Prostate gland (tissue), 2 donors: ENCODE measurements around the gene SMIM35. TPM values are rescaled to one million over a fixed set of nuclear protein-coding genes. Genes with fewer than 3 reads are reported as not detected.

ENCODE experiments used
- DNase-seq: peaks from one replicate; pipeline ENCODE4 v3.0.0-alpha.2; 2019; ENCODE audit warnings: low spot score
- H3K27ac ChIP-seq, 2 donors: fragments of 200-600 bp; sonication (generic); 2 replicates each; pipeline ENCODE4 v1.5.1; 2017 to 2019
- H3K27me3 ChIP-seq: fragments of 200-600 bp; sonication (generic); replicated peaks from 2 replicates; pipeline ENCODE4 v1.5.1; 2019; ENCODE audit not compliant: insufficient read depth
- H3K36me3 ChIP-seq, 2 donors: fragments of 200-600 bp; sonication (generic); 1 replicate in 1 of 2; 2 replicates in 1 of 2; pipeline versions ENCODE4 v1.5.1 to v1.8.1; 2017 to 2019
- H3K4me1 ChIP-seq: fragments of 200-600 bp; sonication (generic); replicated peaks from 2 replicates; pipeline ENCODE4 v1.5.1; 2019
- H3K4me3 ChIP-seq, 2 donors: fragments of 200-600 bp; sonication (generic); 2 replicates each; pipeline ENCODE4 v1.5.1; 2017 to 2019
- H3K9me3 ChIP-seq: fragments of 200-600 bp; sonication (generic); 2 replicates; pipeline ENCODE4 v1.5.1; 2017
- CTCF ChIP-seq, 4 experiments: fragments of 200-600 bp in 2 of 4; fragments of 450-650 bp in 2 of 4; sonication (generic) in 2 of 4; IDR thresholded peaks; 1 replicate in 3 of 4; 2 replicates in 1 of 4; pipeline ENCODE4 v1.5.1; 2016 to 2019; ENCODE audit warnings: antibody characterized with exemption in 4 of 4, mild to moderate bottlenecking in 2 of 4, moderate library complexity in 2 of 4
- POLR2A ChIP-seq: fragments of 450-650 bp; IDR thresholded peaks from one replicate; pipeline ENCODE4 v1.6.1; 2016; ENCODE audit warnings: antibody characterized with exemption, mild to moderate bottlenecking
- POLR2AphosphoS5 ChIP-seq: sonication (generic); formaldehyde crosslinking; IDR thresholded peaks from one replicate; pipeline ENCODE4 v1.6.1; 2017; ENCODE audit warnings: antibody characterized with exemption
- WGBS: methylation state at CpG from one replicate; pipeline ENCODE4 v1.1.5; 2018; 5-methylcytosine and 5-hydroxymethylcytosine counted together
- intact Hi-C: fragments of 100-400 bp; cut with DNase I; formaldehyde crosslinking; loops from one replicate; pipeline ENCODE4 v1.14.2; 2022
- total RNA-seq, 2 donors: library from RNA; depleted of rRNA; stranded (reverse); fragments of >200 nt; gene quantifications; one replicate each; pipeline ENCODE4 v1.1.0, GENCODE V29; 2016

Gene SMIM35
- total RNA-seq, 2 donors from 2014 or later: 0.09 TPM; not detected in 1

GRCh38 chr11:118057251-118058145, 29.3 kb downstream of the SMIM35 start:
- Histone ChIP-seq H3K4me3 (no peak overlapping the region), H3K27me3 (no peaks in the 10 kb centered on the region), H3K9me3 (no peaks in the 10 kb centered on the region), H3K27ac (no peak overlapping the region), H3K4me1 (no peaks in the 10 kb centered on the region), H3K36me3 (no peaks in the 10 kb centered on the region)
- no peak for DNase-seq
- TF ChIP-seq CTCF (IDR thresholded peaks at IDR 0.05): no peak
- TF ChIP-seq POLR2A: no peak
- TF ChIP-seq POLR2AphosphoS5: no peak
- 59% methylated on average over 14 of the region's 14 CpGs for WGBS
- intact Hi-C loops: loop anchor here (10.0 kb wide), 2 partner anchors 213 to 613 kb away; no protein-coding TSS in a partner anchor

- H3K27me3 ChIP-seq: no peaks in the 10 kb centered on the region
- intact Hi-C loops: loop anchor here (10.0 kb wide), 2 partner anchors 212 to 612 kb away; no protein-coding TSS in a partner anchor
- no peaks in the 10 kb centered on the region for H3K9me3 ChIP-seq
- no peak for TF ChIP-seq CTCF (IDR thresholded peaks at IDR 0.05)
- TF ChIP-seq POLR2A: no peak
- no peak for TF ChIP-seq POLR2AphosphoS5
- 86% methylated on average over 8 of the region's 8 CpGs for WGBS
- H3K4me1 ChIP-seq: no peaks in the 10 kb centered on the region
- no peaks in the 10 kb centered on the region for H3K36me3 ChIP-seq
- DNase-seq: no peak
- H3K4me3 ChIP-seq: no peak overlapping the region
- no peak overlapping the region for H3K27ac ChIP-seq
These were observed 30.0 kb downstream of the SMIM35 start for GRCh38 chr11:118056806-118057205.

GRCh38 chr11:118055966-118056365, 30.8 kb downstream of the SMIM35 start:
- Histone ChIP-seq H3K36me3 (no peaks in the 10 kb centered on the region), H3K4me1 (no peaks in the 10 kb centered on the region), H3K9me3 (no peaks in the 10 kb centered on the region), H3K27ac (no peak overlapping the region), H3K27me3 (no peaks in the 10 kb centered on the region), H3K4me3 (no peak overlapping the region)
- WGBS: 97% methylated on average over 7 of the region's 7 CpGs
- intact Hi-C loops: loop anchor here (10.0 kb wide), 2 partner anchors 211 to 611 kb away; no protein-coding TSS in a partner anchor
- TF ChIP-seq CTCF (IDR thresholded peaks at IDR 0.05): no peak
- no peak for TF ChIP-seq POLR2AphosphoS5
- TF ChIP-seq POLR2A: no peak
- no peak for DNase-seq

- no peak for DNase-seq
These were observed 31.8 kb downstream of the SMIM35 start for GRCh38 chr11:118054712-118055640.

More at GRCh38 chr11:118054712-118055640, 31.8 kb downstream of the SMIM35 start:
- H3K27me3 ChIP-seq: no peaks in the 10 kb centered on the region
- no peaks in the 10 kb centered on the region for H3K4me1 ChIP-seq
- intact Hi-C loops: loop anchor here (5.0 to 10.0 kb wide), 4 partner anchors 108 to 610 kb away; no protein-coding TSS in a partner anchor
- 79% methylated on average over 12 of the region's 12 CpGs for WGBS
- H3K27ac ChIP-seq: no peak overlapping the region
- no peak overlapping the region for H3K4me3 ChIP-seq
- H3K9me3 ChIP-seq: no peaks in the 10 kb centered on the region
- TF ChIP-seq POLR2AphosphoS5: no peak
- no peak for TF ChIP-seq CTCF (IDR thresholded peaks at IDR 0.05)
- TF ChIP-seq POLR2A: no peak
- H3K36me3 ChIP-seq: no peaks in the 10 kb centered on the region
